ENCODE data around the gene PTPN3.

Gene PTPN3

DNA sequence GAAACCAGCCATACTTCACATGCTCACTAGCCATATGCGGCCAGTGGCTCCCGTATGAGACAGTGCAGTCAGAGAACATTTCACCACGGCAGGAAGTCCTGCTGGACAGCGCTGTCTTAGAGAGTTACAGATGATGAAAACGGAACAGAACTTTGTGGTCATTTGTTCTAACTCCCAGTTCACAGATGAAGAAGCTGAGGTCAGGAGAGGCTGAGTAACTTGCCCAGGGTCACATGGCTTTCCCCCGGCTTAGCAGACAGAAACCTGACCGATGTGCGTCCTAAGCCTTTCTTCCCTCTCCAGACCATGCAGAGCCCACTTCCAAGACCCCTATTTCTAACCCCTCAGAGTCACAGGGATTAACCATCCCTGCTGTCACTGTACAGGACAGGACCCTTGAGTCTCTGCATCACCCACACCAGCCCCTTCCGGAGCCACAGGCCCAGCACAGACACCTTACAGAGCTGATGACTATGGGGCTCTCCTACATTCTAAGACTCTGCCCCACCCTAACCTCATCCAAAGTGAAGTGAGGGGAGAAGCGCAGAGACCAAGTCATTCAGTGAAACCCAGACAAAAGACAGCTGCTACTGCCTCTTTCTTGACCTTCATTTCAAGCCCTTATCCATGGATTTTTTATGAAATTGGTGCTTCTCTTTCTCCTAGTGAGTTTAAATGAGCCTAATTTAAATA, 86.9 kb downstream of the PTPN3 start:
- Histone ChIP-seq H3K27me3 (ENCODE audit: insufficient read depth, low read length) (no peaks in the 10 kb centered on the region), H3K4me3 (ENCODE audit: low read depth, low read length) (no peak overlapping the region), H3K4me1 (ENCODE audit: control insufficient read depth, insufficient read depth, low read length, unreplicated experiment) (no peaks in the 10 kb centered on the region), H3K36me3 (ENCODE audit: insufficient read depth, low read length) (no peaks in the 10 kb centered on the region), H3K79me2 (ENCODE audit: control insufficient read depth, insufficient read depth, low read length, unreplicated experiment) (no peaks in the 10 kb centered on the region), H2AFZ (ENCODE audit: low read length, unreplicated experiment) (no peak overlapping the region), H3K27ac (ENCODE audit: low read depth, low read length) (no peak overlapping the region)

DNA sequence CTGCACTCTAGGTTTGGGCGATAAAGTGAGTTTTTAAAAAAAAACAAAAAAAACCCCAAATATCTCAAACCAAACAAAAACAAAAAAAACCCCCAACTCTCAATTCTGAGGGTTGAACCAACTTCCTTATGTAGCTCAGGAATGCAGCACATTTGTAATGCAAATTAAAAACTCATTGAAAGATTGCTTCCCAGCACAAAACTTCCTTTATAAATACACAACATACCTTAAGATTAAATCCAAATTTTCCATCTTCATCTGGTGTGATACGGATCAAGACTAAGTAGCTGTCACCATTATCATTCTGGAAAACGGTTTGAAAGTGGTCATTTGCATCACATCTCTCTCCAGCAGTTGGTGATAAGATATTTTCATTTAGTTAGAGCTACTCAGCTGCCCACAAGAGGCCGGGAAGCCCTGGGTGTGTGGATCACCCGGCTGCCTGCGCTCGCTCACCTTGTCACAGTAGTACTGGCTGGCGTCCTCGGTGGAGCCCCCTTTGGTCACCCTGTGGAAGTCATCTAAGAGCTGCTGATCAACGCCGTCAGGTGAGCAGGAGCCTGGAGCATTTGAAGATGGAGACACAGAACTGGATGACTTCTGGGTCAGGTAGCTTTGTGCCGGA, 88.2 kb downstream of the PTPN3 start:
- no peak overlapping the region for H2AFZ ChIP-seq (ENCODE audit: low read length, unreplicated experiment)
- no peaks in the 10 kb centered on the region for H3K4me1 ChIP-seq (ENCODE audit: control insufficient read depth, insufficient read depth, low read length, unreplicated experiment)
- H3K27me3 ChIP-seq (ENCODE audit: insufficient read depth, low read length), result no peaks in the 10 kb centered on the region
- H3K36me3 ChIP-seq (ENCODE audit: insufficient read depth, low read length), result peaks cover 5% of the 10 kb centered on the region; the same call in 1 of the 2 replicates
- no peak overlapping the region for H3K27ac ChIP-seq (ENCODE audit: low read depth, low read length)
- H3K4me3 ChIP-seq (ENCODE audit: low read depth, low read length), result no peak overlapping the region
- no peaks in the 10 kb centered on the region for H3K79me2 ChIP-seq (ENCODE audit: control insufficient read depth, insufficient read depth, low read length, unreplicated experiment)

DNA sequence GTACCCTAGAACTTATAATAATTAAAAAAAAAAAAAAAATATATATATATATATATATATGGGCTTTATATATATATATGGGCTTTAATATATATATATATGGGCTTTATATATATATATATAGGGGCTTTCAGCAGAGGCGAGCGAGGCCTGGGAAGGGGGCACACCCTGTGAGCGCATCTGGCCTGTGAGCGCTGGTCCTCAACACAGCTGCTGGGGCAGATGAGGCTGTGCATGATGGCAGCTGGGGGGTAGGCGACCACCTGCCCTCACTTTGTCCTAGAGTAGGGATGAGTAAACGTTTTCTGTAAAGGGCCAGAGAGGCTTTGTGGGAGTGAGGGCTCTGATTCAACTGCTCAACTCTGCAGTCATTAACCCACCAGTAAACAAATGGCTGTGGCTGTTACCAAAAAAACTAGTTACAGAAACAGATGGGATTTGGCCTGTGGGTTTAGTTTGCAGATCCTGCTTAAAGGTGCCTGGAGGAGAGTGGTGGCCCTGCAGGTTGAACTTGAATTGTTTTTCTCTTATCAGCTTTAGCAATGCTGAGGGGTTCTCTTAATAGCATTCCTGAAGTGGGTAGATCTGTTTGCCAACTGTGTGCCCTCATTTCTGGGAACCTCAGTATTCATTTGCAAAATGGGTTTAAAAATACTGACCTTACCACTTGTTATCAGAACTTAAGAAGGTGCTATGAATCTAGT, 89.2 kb downstream of the PTPN3 start:
- Histone ChIP-seq H3K4me3 (ENCODE audit: low read depth, low read length) (no peak overlapping the region), H3K27me3 (ENCODE audit: insufficient read depth, low read length) (no peaks in the 10 kb centered on the region), H3K4me1 (ENCODE audit: control insufficient read depth, insufficient read depth, low read length, unreplicated experiment) (peaks cover 6% of the 10 kb centered on the region), H2AFZ (ENCODE audit: low read length, unreplicated experiment) (no peak overlapping the region), H3K36me3 (ENCODE audit: insufficient read depth, low read length) (peaks cover 6% of the 10 kb centered on the region; the same call in 1 of the 2 replicates), H3K79me2 (ENCODE audit: control insufficient read depth, insufficient read depth, low read length, unreplicated experiment) (no peaks in the 10 kb centered on the region), H3K27ac (ENCODE audit: low read depth, low read length) (no peak overlapping the region)

DNA sequence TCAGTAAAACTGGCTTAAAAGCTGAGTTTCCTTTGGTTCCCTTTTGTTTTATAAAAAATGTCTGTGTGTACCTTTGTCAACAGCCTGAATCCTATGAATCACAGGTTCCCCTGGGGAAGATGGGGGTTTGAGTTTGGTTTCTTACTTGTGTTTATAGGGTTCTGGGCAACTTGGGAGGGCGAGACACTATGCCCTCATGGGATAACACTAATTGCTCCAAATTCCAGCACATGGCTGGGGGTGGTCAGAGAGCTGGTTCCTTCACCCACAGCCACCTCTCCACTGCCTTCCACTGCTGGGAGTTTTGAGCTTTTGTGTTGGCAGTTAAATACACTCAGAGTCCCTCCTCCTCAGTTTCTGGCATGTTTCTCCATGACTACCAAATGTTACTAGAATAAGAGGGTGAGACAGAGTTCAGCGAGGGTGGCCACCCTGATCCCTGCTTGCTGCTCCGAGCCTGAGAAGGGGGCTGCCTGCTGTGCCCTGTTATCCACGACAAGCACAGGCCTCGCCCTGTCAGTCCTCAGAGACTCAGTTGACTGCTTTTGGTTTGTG, 94.3 kb downstream of the PTPN3 start:
- Histone ChIP-seq H3K27me3 (ENCODE audit: insufficient read depth, low read length) (no peaks in the 10 kb centered on the region), H3K4me1 (ENCODE audit: control insufficient read depth, insufficient read depth, low read length, unreplicated experiment) (peaks cover 19% of the 10 kb centered on the region), H3K36me3 (ENCODE audit: insufficient read depth, low read length) (peaks cover 6% of the 10 kb centered on the region; the same call in 1 of the 2 replicates), H3K79me2 (ENCODE audit: control insufficient read depth, insufficient read depth, low read length, unreplicated experiment) (no peaks in the 10 kb centered on the region), H3K4me3 (ENCODE audit: low read depth, low read length) (no peak overlapping the region), H3K27ac (ENCODE audit: low read depth, low read length) (peak overlapping the region; percentile 49), H2AFZ (ENCODE audit: low read length, unreplicated experiment) (no peak overlapping the region)

DNA sequence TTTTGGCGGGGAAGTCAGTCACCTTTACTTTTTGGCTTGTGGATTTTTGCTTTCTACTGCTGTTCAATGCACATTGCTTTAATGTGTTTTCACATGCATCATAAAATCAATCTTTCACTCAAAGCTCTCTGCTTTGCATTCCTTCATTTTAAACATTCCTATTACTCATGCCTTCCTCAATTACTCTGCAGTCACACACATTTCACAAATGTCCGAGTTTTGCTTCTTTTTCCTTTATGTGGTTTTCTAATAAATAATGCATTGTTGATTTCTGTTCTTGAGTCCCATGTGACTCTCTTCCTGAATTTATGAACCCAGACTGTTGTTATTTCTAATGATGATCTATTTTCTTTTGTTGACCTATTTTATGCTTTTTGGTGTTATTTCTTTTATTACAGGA, 95.0 kb downstream of the PTPN3 start:
- peak overlapping the region; percentile 49 for H3K27ac ChIP-seq (ENCODE audit: low read depth, low read length)
- H3K79me2 ChIP-seq (ENCODE audit: control insufficient read depth, insufficient read depth, low read length, unreplicated experiment), result no peaks in the 10 kb centered on the region
- peaks cover 6% of the 10 kb centered on the region; the same call in 1 of the 2 replicates for H3K36me3 ChIP-seq (ENCODE audit: insufficient read depth, low read length)
- H3K4me1 ChIP-seq (ENCODE audit: control insufficient read depth, insufficient read depth, low read length, unreplicated experiment), result peaks cover 19% of the 10 kb centered on the region
- no peaks in the 10 kb centered on the region for H3K27me3 ChIP-seq (ENCODE audit: insufficient read depth, low read length)
- no peak overlapping the region for H3K4me3 ChIP-seq (ENCODE audit: low read depth, low read length)
- H2AFZ ChIP-seq (ENCODE audit: low read length, unreplicated experiment), result no peak overlapping the region

DNA sequence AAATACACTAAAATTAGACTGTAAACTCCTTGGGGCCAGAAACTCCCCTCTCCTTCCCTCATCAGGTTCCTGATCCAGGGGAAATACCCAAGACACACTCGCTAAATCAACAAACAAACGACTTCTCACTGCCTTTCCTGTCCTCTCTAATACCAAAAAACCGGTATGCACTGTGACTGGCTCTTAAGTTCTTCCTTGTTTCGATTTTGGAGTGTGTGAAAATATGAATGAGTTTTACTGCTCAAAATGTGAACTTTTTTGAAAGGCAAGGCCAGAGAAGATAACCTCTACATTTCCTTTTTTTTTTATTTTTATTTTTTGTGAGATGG, 96.2 kb downstream of the PTPN3 start:
- H3K79me2 ChIP-seq (ENCODE audit: control insufficient read depth, insufficient read depth, low read length, unreplicated experiment), result no peaks in the 10 kb centered on the region

DNA sequence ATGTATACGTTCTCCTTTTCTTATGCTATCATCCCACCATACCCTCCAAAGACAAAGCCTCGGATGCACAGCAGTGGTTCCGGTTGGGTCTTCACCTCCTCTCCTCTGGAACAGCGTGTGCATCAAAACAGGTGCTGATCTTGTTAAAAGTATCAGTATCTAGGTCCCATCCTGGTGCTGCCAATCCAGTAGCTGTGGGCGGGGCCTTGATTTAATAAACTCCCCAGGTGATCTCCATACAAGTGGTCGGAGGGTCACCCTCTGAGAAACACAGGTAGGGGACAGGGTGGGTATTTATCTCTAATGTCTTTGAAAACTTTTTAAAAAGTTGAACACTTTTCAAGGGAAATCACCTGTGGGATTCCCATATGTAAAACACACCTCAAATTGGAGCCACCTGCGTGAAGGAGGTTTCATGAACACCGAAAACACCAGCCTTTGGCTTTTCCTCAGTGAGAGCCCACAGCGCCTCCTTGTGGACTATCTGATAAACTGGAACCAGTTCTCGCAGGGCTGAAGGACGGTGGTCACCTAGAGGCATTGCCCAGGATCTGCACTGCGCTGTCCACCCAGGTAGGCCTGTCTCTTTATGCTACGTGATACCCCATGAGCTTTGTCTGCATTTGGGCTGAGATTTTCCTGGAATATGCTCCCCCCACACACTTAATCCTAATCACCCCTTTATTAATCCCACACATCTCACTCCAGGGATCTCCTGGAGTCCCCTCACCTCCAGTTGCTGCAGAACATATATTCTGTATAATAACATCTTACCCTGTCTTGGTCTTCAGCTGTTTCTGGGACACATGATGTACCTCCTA, 96.7 kb downstream of the PTPN3 start:
- peaks cover 6% of the 10 kb centered on the region; the same call in 1 of the 2 replicates for H3K36me3 ChIP-seq (ENCODE audit: insufficient read depth, low read length)
- H3K4me3 ChIP-seq (ENCODE audit: low read depth, low read length), result no peak overlapping the region
- no peaks in the 10 kb centered on the region for H3K79me2 ChIP-seq (ENCODE audit: control insufficient read depth, insufficient read depth, low read length, unreplicated experiment)
- no peak overlapping the region for H3K27ac ChIP-seq (ENCODE audit: low read depth, low read length)
- H3K27me3 ChIP-seq (ENCODE audit: insufficient read depth, low read length), result no peaks in the 10 kb centered on the region
- H3K4me1 ChIP-seq (ENCODE audit: control insufficient read depth, insufficient read depth, low read length, unreplicated experiment), result peaks cover 19% of the 10 kb centered on the region
- no peak overlapping the region for H2AFZ ChIP-seq (ENCODE audit: low read length, unreplicated experiment)

More for the DNA sequence above, 96.2 kb downstream of the PTPN3 start:
- Histone ChIP-seq H2AFZ (ENCODE audit: low read length, unreplicated experiment) (no peak overlapping the region), H3K4me1 (ENCODE audit: control insufficient read depth, insufficient read depth, low read length, unreplicated experiment) (peaks cover 19% of the 10 kb centered on the region), H3K4me3 (ENCODE audit: low read depth, low read length) (no peak overlapping the region), H3K27ac (ENCODE audit: low read depth, low read length) (no peak overlapping the region), H3K36me3 (ENCODE audit: insufficient read depth, low read length) (peaks cover 6% of the 10 kb centered on the region; the same call in 1 of the 2 replicates), H3K27me3 (ENCODE audit: insufficient read depth, low read length) (no peaks in the 10 kb centered on the region)

DNA sequence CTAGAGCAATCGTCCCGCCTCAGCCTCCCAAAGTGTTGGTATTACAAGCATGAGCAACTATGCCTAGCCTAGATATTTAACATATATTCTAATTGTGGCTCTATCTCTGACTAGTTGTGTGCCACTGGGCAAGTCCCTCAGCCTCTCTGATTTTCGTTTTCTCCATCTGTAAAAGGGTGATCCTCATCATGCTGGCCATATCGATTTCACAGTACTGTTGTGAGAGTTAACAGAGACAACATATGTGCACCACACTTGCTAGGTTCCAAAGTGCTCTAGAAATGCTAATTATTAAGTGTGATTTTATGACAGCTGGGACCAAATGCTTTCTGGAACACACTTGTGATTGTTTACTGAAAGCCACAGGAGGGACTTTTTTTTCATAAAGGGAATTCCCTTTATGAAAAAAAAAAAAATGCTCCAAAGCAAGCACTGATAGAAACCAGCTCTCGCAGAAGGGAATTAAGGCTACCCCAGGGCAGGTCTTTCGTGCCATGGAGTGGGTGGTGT, 98.8 kb downstream of the PTPN3 start:
- H3K4me1 ChIP-seq (ENCODE audit: control insufficient read depth, insufficient read depth, low read length, unreplicated experiment), result peaks cover 16% of the 10 kb centered on the region
- H3K27me3 ChIP-seq (ENCODE audit: insufficient read depth, low read length), result no peaks in the 10 kb centered on the region
- no peak overlapping the region for H3K4me3 ChIP-seq (ENCODE audit: low read depth, low read length)
- no peak overlapping the region for H2AFZ ChIP-seq (ENCODE audit: low read length, unreplicated experiment)
- H3K79me2 ChIP-seq (ENCODE audit: control insufficient read depth, insufficient read depth, low read length, unreplicated experiment), result no peaks in the 10 kb centered on the region
- H3K27ac ChIP-seq (ENCODE audit: low read depth, low read length), result no peak overlapping the region
- no peaks in the 10 kb centered on the region for H3K36me3 ChIP-seq (ENCODE audit: insufficient read depth, low read length)

DNA sequence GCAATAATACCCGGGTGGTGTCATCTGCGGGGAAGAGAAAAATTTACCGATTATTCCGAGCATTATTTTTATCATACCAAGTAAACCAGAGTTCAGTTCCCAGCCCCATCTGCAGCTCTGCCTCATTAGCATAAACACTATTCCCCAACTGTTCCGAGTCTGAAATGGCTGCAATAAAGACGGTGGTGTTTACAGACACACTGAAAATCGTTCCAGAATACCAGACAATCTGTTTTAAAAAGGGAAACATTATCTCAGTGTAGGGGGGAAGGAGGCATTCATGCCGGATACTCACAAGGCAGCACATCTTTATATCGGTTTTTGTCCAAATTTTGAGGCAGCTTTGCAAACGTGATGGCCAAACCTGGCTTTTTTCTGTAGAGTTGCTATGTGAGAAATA, 106.9 kb downstream of the PTPN3 start:
- Histone ChIP-seq H3K27me3 (ENCODE audit: insufficient read depth, low read length) (no peaks in the 10 kb centered on the region), H3K79me2 (ENCODE audit: control insufficient read depth, insufficient read depth, low read length, unreplicated experiment) (no peaks in the 10 kb centered on the region), H2AFZ (ENCODE audit: low read length, unreplicated experiment) (no peak overlapping the region), H3K27ac (ENCODE audit: low read depth, low read length) (no peak overlapping the region), H3K36me3 (ENCODE audit: insufficient read depth, low read length) (peaks cover 8% of the 10 kb centered on the region; the same call in 1 of the 2 replicates), H3K4me3 (ENCODE audit: low read depth, low read length) (no peak overlapping the region), H3K4me1 (ENCODE audit: control insufficient read depth, insufficient read depth, low read length, unreplicated experiment) (no peaks in the 10 kb centered on the region)

DNA sequence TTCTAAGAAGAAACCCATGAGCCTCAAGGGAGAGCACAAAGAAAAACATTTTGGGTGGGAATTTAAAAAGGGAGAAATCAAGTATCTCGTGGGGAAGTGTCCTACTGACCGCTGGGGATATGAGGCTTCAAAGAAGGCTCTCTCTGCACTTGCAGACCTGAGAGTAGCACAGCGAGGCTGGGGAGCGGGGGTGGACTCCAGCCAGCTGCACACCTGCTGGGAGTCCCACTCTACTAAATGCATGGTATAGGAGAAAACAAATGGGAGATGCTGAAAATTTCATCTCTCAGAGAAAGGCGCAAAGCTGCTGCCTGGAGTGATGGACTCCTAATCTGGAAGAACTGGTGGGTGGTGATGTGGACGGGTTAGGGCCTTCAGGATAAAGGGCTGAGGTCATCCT, 110.3 kb downstream of the PTPN3 start:
- H3K36me3 ChIP-seq (ENCODE audit: insufficient read depth, low read length), result peaks cover 24% of the 10 kb centered on the region; the same call in 1 of the 2 replicates
- no peak overlapping the region for H3K27ac ChIP-seq (ENCODE audit: low read depth, low read length)
- no peak overlapping the region for H2AFZ ChIP-seq (ENCODE audit: low read length, unreplicated experiment)
- no peaks in the 10 kb centered on the region for H3K79me2 ChIP-seq (ENCODE audit: control insufficient read depth, insufficient read depth, low read length, unreplicated experiment)
- no peak overlapping the region for H3K4me3 ChIP-seq (ENCODE audit: low read depth, low read length)
- no peaks in the 10 kb centered on the region for H3K27me3 ChIP-seq (ENCODE audit: insufficient read depth, low read length)
- no peaks in the 10 kb centered on the region for H3K4me1 ChIP-seq (ENCODE audit: control insufficient read depth, insufficient read depth, low read length, unreplicated experiment)
